Measurements from ENCODE around the gene DGKQ. TPM values are rescaled to one million over a fixed set of nuclear protein-coding genes. Genes with fewer than 3 reads are reported as not detected.

Gene DGKQ
- total and polyA plus RNA-seq, 2 of the 8 experiments (the other 6 are each of a cell fraction or from before 2014, with no cell fraction given): 7.3 to 9.7 TPM

DNA sequence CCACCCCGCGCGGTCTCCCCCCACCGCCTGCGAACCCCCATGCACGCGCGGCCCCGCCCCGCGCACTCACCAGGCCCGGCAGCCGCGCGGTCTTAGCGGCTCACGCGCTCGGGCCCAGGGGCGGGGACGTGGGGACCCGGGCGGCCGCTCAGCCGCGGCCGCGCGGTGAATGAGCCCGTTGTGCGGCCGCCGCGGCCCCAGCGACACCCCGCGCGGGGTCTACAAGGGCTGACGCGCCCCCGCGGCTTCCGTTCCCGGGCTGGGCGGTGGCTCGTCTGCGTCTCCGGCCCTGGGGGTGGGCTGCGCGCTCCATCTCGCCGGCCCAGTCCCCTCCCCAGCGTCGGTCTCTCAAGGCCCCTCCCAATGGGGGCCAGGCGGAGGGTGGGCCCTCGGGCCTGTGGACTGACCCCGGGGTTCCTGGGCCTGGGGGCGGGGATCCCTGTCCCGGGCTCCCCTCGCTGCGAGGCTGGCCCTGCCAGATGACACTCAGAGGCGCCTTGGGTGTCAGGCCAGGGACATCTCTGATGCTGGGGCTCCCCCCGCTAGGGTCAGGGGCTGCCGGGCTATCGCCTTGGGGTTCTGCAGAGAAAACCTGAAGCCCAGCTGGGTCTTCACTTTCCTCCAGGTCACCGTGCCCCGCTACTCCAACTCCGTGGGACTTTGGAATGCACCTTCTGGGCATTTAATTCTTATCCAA is 24.2 kb upstream of the DGKQ start:
- H3K4ac ChIP-seq (replicated peaks; ENCODE audit: insufficient read length, low read depth, low read length): no peak overlapping the region
- H2BK5ac ChIP-seq (ENCODE audit: low read depth, low read length): no peak overlapping the region
- H3K23me2 ChIP-seq (ENCODE audit: low read depth, low read length): peaks cover 6% of the 10 kb centered on the region; the same call in 1 of the 2 replicates
- no peak overlapping the region for H2AFZ ChIP-seq (ENCODE audit: low read length)
- peaks cover 0 to 6% (median 3%) of the 10 kb centered on the region in 4 experiments; a peak in 5 of 7 replicates for H3K4me1 ChIP-seq (replicated peaks in 1 of 4; ENCODE audit: control insufficient read depth in 3 of 4, insufficient read depth in 4 of 4, low read length in 3 of 4)
- FAIRE-seq: no peak
- no peak overlapping the region for H3K56ac ChIP-seq (replicated peaks; ENCODE audit: insufficient read length, low read depth, low read length)
- no peak overlapping the region for H3K9ac ChIP-seq (replicated peaks in 1 of 4; ENCODE audit: extremely low read depth in 1 of 4, low read depth in 3 of 4, low read length in 3 of 4)
- WGBS, 2 experiments (ENCODE audit: extremely low coverage in 1 of 2, insufficient coverage in 1 of 2, insufficient read length in 1 of 2, insufficient replicate concordance in 2 of 2, low coverage in 1 of 2, low lambda C conversion rate in 2 of 2, missing lambda C conversion rate in 1 of 2): 34% methylated on average over 12 of the region's 68 CpGs; no CpG with 5 or more reads in 1 of the 2 experiments
- no peak overlapping the region for H2BK15ac ChIP-seq (ENCODE audit: low read length)
- H3K9me3 ChIP-seq (ENCODE audit: insufficient read depth in 2 of 2, low read depth in 1 of 2, low read length in 1 of 2): no peaks in the 10 kb centered on the region
- TF ChIP-seq TAF7 (optimal IDR thresholded peaks at IDR 0.05; ENCODE audit: borderline replicate concordance, low read depth, low read length) (no peak), BRCA1 (IDR thresholded peaks at IDR 0.05; ENCODE audit: low read depth, low read length) (no peak), POLR2A (IDR thresholded peaks at IDR 0.05; ENCODE audit: control extremely low read depth in 1 of 2, low read depth in 2 of 2, low read length in 2 of 2) (no peak), RAD21 (IDR thresholded peaks at IDR 0.05 in 1 of 2, conservative IDR thresholded peaks at IDR 0.05 in 1 of 2; ENCODE audit: low read depth in 2 of 2, low read length in 2 of 2) (no peak), SIX5 (IDR thresholded peaks at IDR 0.05; ENCODE audit: low read depth, low read length) (no peak), BACH1 (IDR thresholded peaks at IDR 0.05; ENCODE audit: low read length) (no peak), SUZ12 (IDR thresholded peaks at IDR 0.05; ENCODE audit: low read length) (peak; percentile 71; the same call in 1 of the 2 replicates), EZH2 (IDR thresholded peaks at IDR 0.05; ENCODE audit: low read depth, low read length, severe bottlenecking) (peak; percentile 45), SIRT6 (IDR thresholded peaks at IDR 0.05; ENCODE audit: low read length) (no peak), KDM5A (IDR thresholded peaks at IDR 0.05; ENCODE audit: low read length) (no peak), ASH2L (IDR thresholded peaks at IDR 0.05; ENCODE audit: low read length) (no peak), KDM4A (IDR thresholded peaks at IDR 0.05; ENCODE audit: low read depth, low read length, severe bottlenecking) (no peak), NRF1 (IDR thresholded peaks at IDR 0.05; ENCODE audit: low read depth, low read length) (no peak)
- H3K36me3 ChIP-seq (ENCODE audit: control insufficient read depth in 2 of 4, insufficient read depth in 4 of 4, low read length in 3 of 4): no peaks in the 10 kb centered on the region
- peak overlapping the region; percentile 15 to 60 (median 30); a peak in 6 of 8 replicates for H3K4me3 ChIP-seq (ENCODE audit: extremely low read depth in 1 of 4, insufficient read depth in 2 of 4, low read depth in 3 of 4, low read length in 4 of 4)
- no peak overlapping the region for H3K23ac ChIP-seq (ENCODE audit: insufficient read length)
- DNase-seq (ENCODE audit: low read depth in 1 of 2, low spot score in 2 of 2): no peak
- no peak overlapping the region for H4K8ac ChIP-seq (ENCODE audit: extremely low read depth, insufficient read depth, low read length)
- H3K27me3 ChIP-seq (replicated peaks in 1 of 4; ENCODE audit: control insufficient read depth in 3 of 4, extremely low read depth in 1 of 4, insufficient read depth in 3 of 4, low read length in 3 of 4): peaks cover 39 to 66% (median 63%) of the 10 kb centered on the region in 4 experiments
- ChIA-PET POLR2A (ENCODE audit: partially characterized antibody) (no interaction called here), CTCF (ENCODE audit: partially characterized antibody) (interaction anchor here (1.3 kb wide), 1 partner anchor 8 kb away, joined by 4 read pairs; no protein-coding TSS in a partner anchor)
- H2BK120ac ChIP-seq (replicated peaks; ENCODE audit: low read depth, low read length): no peak overlapping the region
- no peak overlapping the region for H3K18ac ChIP-seq (ENCODE audit: extremely low read depth, low read length)
- peaks cover 2 to 24% of the 10 kb centered on the region in 2 experiments for H4K20me1 ChIP-seq (replicated peaks in 1 of 2; ENCODE audit: control insufficient read depth in 1 of 2, insufficient read depth in 2 of 2, low read length in 2 of 2)
- H3K79me1 ChIP-seq (ENCODE audit: low read depth, low read length): no peaks in the 10 kb centered on the region
- H4K91ac ChIP-seq (replicated peaks; ENCODE audit: insufficient read length, low read length): no peak overlapping the region
- no peak overlapping the region for H3K27ac ChIP-seq (ENCODE audit: low read depth, low read length)
- H4K5ac ChIP-seq (ENCODE audit: insufficient read length, low read depth, low read length): no peak overlapping the region
- peak overlapping the region; percentile 38 to 74 for H3K4me2 ChIP-seq (ENCODE audit: insufficient read depth in 1 of 2, low read depth in 2 of 2, low read length in 2 of 2)
- no peaks in the 10 kb centered on the region for H3K79me2 ChIP-seq (ENCODE audit: control insufficient read depth in 1 of 2, insufficient read depth in 2 of 2, low read length in 2 of 2)
- H2BK12ac ChIP-seq (ENCODE audit: low read depth, low read length): no peak overlapping the region
- H3K14ac ChIP-seq (ENCODE audit: insufficient read length): no peak overlapping the region
- no peak overlapping the region for H2BK20ac ChIP-seq (ENCODE audit: low read length)
- no peak overlapping the region for H2AK5ac ChIP-seq (ENCODE audit: low read depth, low read length)

All from H1 (cell line).